IMR-90 (cell line): Measurements from ENCODE around the gene GTPBP8.
A peak's percentile ranks its signal among the peaks of the same experiment; 100 is the strongest.

Experiments used
- CEBPB ChIP-seq: IDR thresholded peaks from 2 replicates; pipeline ENCODE4 v1.6.1; 2012; ENCODE audit warnings: low read depth, low read length, improper control_type of control experiment
- CHD1 ChIP-seq: IDR thresholded peaks from 2 replicates; pipeline ENCODE4 v1.6.1; 2012; ENCODE audit warnings: low read depth, low read length, improper control_type of control experiment
- POLR2A ChIP-seq: IDR thresholded peaks from 2 replicates; pipeline ENCODE4 v1.6.1; 2012; ENCODE audit warnings: mild to moderate bottlenecking, low read depth, low read length
- RAD21 ChIP-seq: IDR thresholded peaks from 2 replicates; pipeline ENCODE4 v1.6.1; 2012; ENCODE audit warnings: low read length, improper control_type of control experiment
- RCOR1 ChIP-seq: IDR thresholded peaks from 2 replicates; pipeline ENCODE4 v1.6.1; 2012; ENCODE audit warnings: mild to moderate bottlenecking, low read length, improper control_type of control experiment; ENCODE audit not compliant: insufficient replicate concordance
- TF ChIP-seq, protein P1 (sequence below): fragments of 150-350 bp; IDR thresholded peaks from 2 replicates; pipeline ENCODE4 v1.6.1; 2017; ENCODE audit warnings: mild to moderate bottlenecking, antibody characterized with exemption, low read length, low read depth
- TF ChIP-seq, protein P2 (sequence below): conservative IDR thresholded peaks from 2 replicates; pipeline ENCODE4 v1.5.1; 2012; ENCODE audit warnings: mild to moderate bottlenecking, low read depth, low read length, improper control_type of control experiment

DNA sequence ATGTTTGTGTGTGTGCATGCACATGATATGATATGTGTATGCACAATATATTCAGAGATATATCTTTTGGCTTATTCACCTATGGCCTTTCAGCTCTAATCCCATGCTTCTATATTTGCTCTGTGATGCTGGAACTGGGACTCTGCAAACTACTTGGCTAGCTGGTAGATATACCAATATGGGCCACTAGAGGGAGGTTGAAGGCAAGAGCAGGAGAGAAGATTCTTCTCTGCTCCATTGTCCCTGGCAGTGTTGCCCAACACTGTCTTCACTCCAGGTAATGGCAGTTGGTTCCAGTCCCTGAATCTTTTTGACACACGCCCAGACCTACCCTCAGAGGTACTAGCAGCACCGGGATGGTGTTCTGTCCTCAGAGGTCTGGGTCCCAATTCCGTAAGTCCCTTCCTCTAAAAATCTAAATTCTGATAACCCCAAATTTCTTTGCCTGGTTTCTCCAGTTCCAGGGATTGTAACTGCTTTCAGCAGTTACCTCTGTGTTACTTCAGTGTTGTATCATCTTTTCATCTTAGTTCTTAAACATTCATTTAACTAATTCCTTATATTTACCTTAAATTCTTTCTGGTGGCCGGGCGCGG, 44.7 kb downstream of the GTPBP8 start:
- TF ChIP-seq RCOR1 (no peak), POLR2A (no peak), CHD1 (no peak), RAD21 (peak; percentile 58), CEBPB (peak; percentile 87)
- TF ChIP-seq, protein P1, sequence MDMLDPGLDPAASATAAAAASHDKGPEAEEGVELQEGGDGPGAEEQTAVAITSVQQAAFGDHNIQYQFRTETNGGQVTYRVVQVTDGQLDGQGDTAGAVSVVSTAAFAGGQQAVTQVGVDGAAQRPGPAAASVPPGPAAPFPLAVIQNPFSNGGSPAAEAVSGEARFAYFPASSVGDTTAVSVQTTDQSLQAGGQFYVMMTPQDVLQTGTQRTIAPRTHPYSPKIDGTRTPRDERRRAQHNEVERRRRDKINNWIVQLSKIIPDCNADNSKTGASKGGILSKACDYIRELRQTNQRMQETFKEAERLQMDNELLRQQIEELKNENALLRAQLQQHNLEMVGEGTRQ: no peak
- TF ChIP-seq, protein P2, sequence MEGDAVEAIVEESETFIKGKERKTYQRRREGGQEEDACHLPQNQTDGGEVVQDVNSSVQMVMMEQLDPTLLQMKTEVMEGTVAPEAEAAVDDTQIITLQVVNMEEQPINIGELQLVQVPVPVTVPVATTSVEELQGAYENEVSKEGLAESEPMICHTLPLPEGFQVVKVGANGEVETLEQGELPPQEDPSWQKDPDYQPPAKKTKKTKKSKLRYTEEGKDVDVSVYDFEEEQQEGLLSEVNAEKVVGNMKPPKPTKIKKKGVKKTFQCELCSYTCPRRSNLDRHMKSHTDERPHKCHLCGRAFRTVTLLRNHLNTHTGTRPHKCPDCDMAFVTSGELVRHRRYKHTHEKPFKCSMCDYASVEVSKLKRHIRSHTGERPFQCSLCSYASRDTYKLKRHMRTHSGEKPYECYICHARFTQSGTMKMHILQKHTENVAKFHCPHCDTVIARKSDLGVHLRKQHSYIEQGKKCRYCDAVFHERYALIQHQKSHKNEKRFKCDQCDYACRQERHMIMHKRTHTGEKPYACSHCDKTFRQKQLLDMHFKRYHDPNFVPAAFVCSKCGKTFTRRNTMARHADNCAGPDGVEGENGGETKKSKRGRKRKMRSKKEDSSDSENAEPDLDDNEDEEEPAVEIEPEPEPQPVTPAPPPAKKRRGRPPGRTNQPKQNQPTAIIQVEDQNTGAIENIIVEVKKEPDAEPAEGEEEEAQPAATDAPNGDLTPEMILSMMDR: peak; percentile 72
